GM12878 (cell line): ENCODE measurements around the gene SP100. TPM values are rescaled to one million over a fixed set of nuclear protein-coding genes. Genes with fewer than 3 reads are reported as not detected.

Experiments
- BCL11A ChIP-seq: IDR thresholded peaks from 2 replicates; pipeline ENCODE4 v1.6.1; 2011; ENCODE audit warnings: low read depth, low read length
- CHD1 ChIP-seq: IDR thresholded peaks from 2 replicates; pipeline ENCODE4 v1.6.1; 2012; ENCODE audit warnings: low read depth, low read length, improper control_type of control experiment
- CREM ChIP-seq: IDR thresholded peaks from 2 replicates; pipeline ENCODE4 v1.6.1; 2014; ENCODE audit warnings: antibody characterized with exemption, low read depth
- CTCF ChIP-seq, 3 experiments: IDR thresholded peaks in 2 of 3; conservative IDR thresholded peaks in 1 of 3; 2 replicates each; pipeline ENCODE4 v1.5.1; 2011; ENCODE audit warnings: low read depth in 3 of 3, low read length in 3 of 3, mild to moderate bottlenecking in 3 of 3, control low read depth in 2 of 3, moderate library complexity in 2 of 3, inconsistent platforms in 1 of 3, mixed read lengths in 1 of 3; ENCODE audit not compliant: control insufficient read depth in 2 of 3, insufficient read depth in 1 of 3; ENCODE audit errors: extremely low read depth in 1 of 3
- ELK1 ChIP-seq: IDR thresholded peaks from 2 replicates; pipeline ENCODE4 v1.6.1; 2012; ENCODE audit warnings: low read depth, low read length, improper control_type of control experiment
- KAT2A ChIP-seq: conservative IDR thresholded peaks from 2 replicates; pipeline ENCODE4 v1.6.1; 2011; ENCODE audit warnings: low read depth, low read length; ENCODE audit not compliant: control insufficient read depth
- MEF2B ChIP-seq: fragments of 450-650 bp; IDR thresholded peaks from 2 replicates; pipeline ENCODE4 v1.6.1; 2018; ENCODE audit warnings: mild to moderate bottlenecking, moderate library complexity; ENCODE audit not compliant: partially characterized antibody, poor library complexity, severe bottlenecking
- MYB ChIP-seq: fragments of 150-350 bp; IDR thresholded peaks from 2 replicates; pipeline ENCODE4 v1.6.1; 2014; ENCODE audit warnings: mild to moderate bottlenecking, low read depth, low read length, borderline replicate concordance
- NBN ChIP-seq: fragments of 450-650 bp; IDR thresholded peaks from 2 replicates; pipeline ENCODE4 v1.6.1; 2016
- NFIC ChIP-seq: IDR thresholded peaks from 2 replicates; pipeline ENCODE4 v1.6.1; 2012; ENCODE audit warnings: low read depth, mild to moderate bottlenecking, inconsistent platforms, low read length, moderate library complexity
- NFYA ChIP-seq: IDR thresholded peaks from 2 replicates; pipeline ENCODE4 v1.6.1; 2011; ENCODE audit warnings: low read depth, mild to moderate bottlenecking, low read length, improper control_type of control experiment, borderline replicate concordance
- NFYB ChIP-seq: IDR thresholded peaks from 2 replicates; pipeline ENCODE4 v1.6.1; 2011; ENCODE audit warnings: low read depth, mild to moderate bottlenecking, low read length, improper control_type of control experiment, moderate library complexity; ENCODE audit not compliant: insufficient read depth
- NRF1 ChIP-seq: conservative IDR thresholded peaks from 2 replicates; pipeline ENCODE4 v1.6.1; 2011; ENCODE audit warnings: mild to moderate bottlenecking, low read depth, low read length, improper control_type of control experiment
- PAX5 ChIP-seq: IDR thresholded peaks from 2 replicates; pipeline ENCODE4 v1.6.1; 2011; ENCODE audit warnings: low read depth, low read length, borderline replicate concordance
- POLR2AphosphoS2 ChIP-seq: IDR thresholded peaks from 2 replicates; pipeline ENCODE4 v1.6.1; 2011; ENCODE audit warnings: low read depth, mild to moderate bottlenecking, low read length, improper control_type of control experiment, moderate library complexity
- POU2F2 ChIP-seq: IDR thresholded peaks from 3 replicates; pipeline ENCODE4 v1.6.1; 2011; ENCODE audit warnings: low read depth, mild to moderate bottlenecking, low read length, borderline replicate concordance
- RFX5 ChIP-seq: IDR thresholded peaks from 2 replicates; pipeline ENCODE4 v1.6.1; 2011; ENCODE audit warnings: low read depth, low read length, improper control_type of control experiment
- SP1 ChIP-seq: IDR thresholded peaks from one replicate; pipeline ENCODE4 v1.6.1; 2011; ENCODE audit warnings: low read depth, low read length
- SREBF2 ChIP-seq: IDR thresholded peaks from 2 replicates; pipeline ENCODE4 v1.6.1; 2012; ENCODE audit warnings: mild to moderate bottlenecking, low read length
- TBL1XR1 ChIP-seq: IDR thresholded peaks from 2 replicates; pipeline ENCODE4 v1.6.1; 2012; ENCODE audit warnings: low read depth, low read length, improper control_type of control experiment
- TCF3 ChIP-seq: IDR thresholded peaks from 2 replicates; pipeline ENCODE4 v1.6.1; 2012; ENCODE audit warnings: low read depth, mild to moderate bottlenecking, low read length, borderline replicate concordance; ENCODE audit not compliant: insufficient read depth
- USF1 ChIP-seq: IDR thresholded peaks from 2 replicates; pipeline ENCODE4 v1.6.1; 2011; ENCODE audit warnings: borderline replicate concordance, low read depth, mild to moderate bottlenecking, moderate library complexity, mixed read lengths, low read length; ENCODE audit not compliant: insufficient read depth; ENCODE audit errors: extremely low read length
- ZBTB4 ChIP-seq: fragments of 450-650 bp; formaldehyde crosslinking; IDR thresholded peaks from 2 replicates; pipeline ENCODE4 v1.4.0; 2022; ENCODE audit warnings: mild to moderate bottlenecking, moderate library complexity
- polyA plus RNA-seq, 11 experiments: library from polyadenylated mRNA; depleted of rRNA in 4 of 11; unstranded in 6 of 11; stranded (reverse) in 5 of 11; fragments of >200 nt; fragmentation: Nextera tagmentation in 4 of 11; fragmentation: Illumina TruSeq in 1 of 11; extraction: Ambion mirVana in 4 of 11; extraction: Trizol in 1 of 11; gene quantifications; 1 replicate in 1 of 11; 2 replicates in 10 of 11; pipeline versions ENCODE4 v1.2.1 to v1.2.3, GENCODE V29; 2011 to 2016; ENCODE audit warnings: inconsistent platforms in 2 of 11, missing spikeins in 2 of 11, low read depth in 1 of 11
- total RNA-seq, 4 experiments: library from RNA; depleted of rRNA in 3 of 4; stranded (reverse); fragments of >200 nt in 3 of 4; fragmentation: Illumina TruSeq in 1 of 4; extraction: Trizol in 1 of 4; gene quantifications; 2 replicates each; pipeline versions ENCODE4 v1.2.1 to v1.2.3, GENCODE V29; 2013 to 2021

The SP100 gene
- total and polyA plus RNA-seq, 10 of the 15 experiments (the other 5 are each of a cell fraction or from before 2014, with no cell fraction given): 109 to 239 (median 180) TPM

GRCh38 chr2:230473378-230473777 is 57.4 kb downstream of the SP100 start (continued):
- TF ChIP-seq NFYB (no peak), CTCF (IDR thresholded peaks at IDR 0.05 in 2 of 3, conservative IDR thresholded peaks at IDR 0.05 in 1 of 3; ENCODE audit: control insufficient read depth in 2 of 3, extremely low read depth in 1 of 3, insufficient read depth in 1 of 3, low read depth in 3 of 3, low read length in 3 of 3) (no peak), NBN (no peak), ELK1 (no peak), NRF1 (no peak), SREBF2 (no peak), USF1 (no peak), POU2F2 (0 out of 3 replicates have a peak, but pooled peaks have one; percentile 34), ZBTB4 (CRISPR knock-in tag) (no peak), SP1 (no peak), TCF3 (no peak), BCL11A (no peak), MYB (no peak), CREM (0 out of 2 replicates have a peak, but pooled peaks have one; percentile 18), PAX5 (no peak), RFX5 (no peak), MEF2B (no peak), TBL1XR1 (no peak), CHD1 (no peak), NFIC (no peak), NFYA (no peak), POLR2AphosphoS2 (no peak), KAT2A (no peak)
